Mucosa of descending colon (tissue), 3 donors: Measurements from ENCODE around the gene UNC5B. TPM values are rescaled to one million over a fixed set of nuclear protein-coding genes. Genes with fewer than 3 reads are reported as not detected.
"Not testable (repeated sequence)": the region's sequence is repeated elsewhere in the genome, so short reads cannot be mapped to it uniquely, and the experiment has no call there.

ENCODE experiments used
- ATAC-seq: fragments of 200-7000 bp; cut with Tn5 transposase; one replicate; pipeline ENCODE4 v1.9.1; 2020; ENCODE audit warnings: mild to moderate bottlenecking, moderate library complexity
- DNase-seq, 3 donors: peaks; one replicate each; pipeline ENCODE4 v3.0.0-alpha.2; 2020
- H3K36me3 ChIP-seq: fragments of 200-600 bp; one replicate; pipeline ENCODE4 v1.8.0; 2021; ENCODE audit warnings: low read depth, mild to moderate bottlenecking
- H3K4me1 ChIP-seq: fragments of 200-600 bp; one replicate; pipeline ENCODE4 v1.8.0; 2021; ENCODE audit warnings: low read depth, mild to moderate bottlenecking
- H3K4me3 ChIP-seq: fragments of 200-600 bp; one replicate; pipeline ENCODE4 v1.8.0; 2021; ENCODE audit warnings: mild to moderate bottlenecking
- H3K9me3 ChIP-seq: fragments of 200-600 bp; one replicate; pipeline ENCODE4 v1.8.0; 2021; ENCODE audit warnings: mild to moderate bottlenecking
- intact Hi-C, 2 donors: fragments of 100-400 bp; cut with DNase I in 1 of 2; cut with micrococcal nuclease in 1 of 2; formaldehyde crosslinking; loops; one replicate each; pipeline versions ENCODE4 v1.11.0 to v1.11.1; 2022; cut with DNase I, micrococcal nuclease
- total RNA-seq, 3 donors: library from RNA; stranded (reverse); fragmentation: NEBNext Ultra II Directional in 2 of 3; extraction: Animal tissue kit (Norgen Biotek cat#: 25700) in 2 of 3; gene quantifications; one replicate each; pipeline versions ENCODE4 v1.2.1 to v1.2.4, GENCODE V29; 2021 to 2023
- TF ChIP-seq, protein P1 (sequence below): fragments of 200-600 bp; IDR thresholded peaks from one replicate; pipeline ENCODE4 v1.8.0; 2022; ENCODE audit warnings: antibody characterized with exemption, mild to moderate bottlenecking
- donor health status: DM: no; HTN: no; CAD: no; lungs with moderate emphysema.
- donor health status: DM: no; HTN: no; CAD: no.
- donor health status: DM: no; HTN: yes; CAD: no.

Gene UNC5B
- total RNA-seq, 3 donors from 2014 or later: 11.0 to 17.4 (median 11.4) TPM

DNA sequence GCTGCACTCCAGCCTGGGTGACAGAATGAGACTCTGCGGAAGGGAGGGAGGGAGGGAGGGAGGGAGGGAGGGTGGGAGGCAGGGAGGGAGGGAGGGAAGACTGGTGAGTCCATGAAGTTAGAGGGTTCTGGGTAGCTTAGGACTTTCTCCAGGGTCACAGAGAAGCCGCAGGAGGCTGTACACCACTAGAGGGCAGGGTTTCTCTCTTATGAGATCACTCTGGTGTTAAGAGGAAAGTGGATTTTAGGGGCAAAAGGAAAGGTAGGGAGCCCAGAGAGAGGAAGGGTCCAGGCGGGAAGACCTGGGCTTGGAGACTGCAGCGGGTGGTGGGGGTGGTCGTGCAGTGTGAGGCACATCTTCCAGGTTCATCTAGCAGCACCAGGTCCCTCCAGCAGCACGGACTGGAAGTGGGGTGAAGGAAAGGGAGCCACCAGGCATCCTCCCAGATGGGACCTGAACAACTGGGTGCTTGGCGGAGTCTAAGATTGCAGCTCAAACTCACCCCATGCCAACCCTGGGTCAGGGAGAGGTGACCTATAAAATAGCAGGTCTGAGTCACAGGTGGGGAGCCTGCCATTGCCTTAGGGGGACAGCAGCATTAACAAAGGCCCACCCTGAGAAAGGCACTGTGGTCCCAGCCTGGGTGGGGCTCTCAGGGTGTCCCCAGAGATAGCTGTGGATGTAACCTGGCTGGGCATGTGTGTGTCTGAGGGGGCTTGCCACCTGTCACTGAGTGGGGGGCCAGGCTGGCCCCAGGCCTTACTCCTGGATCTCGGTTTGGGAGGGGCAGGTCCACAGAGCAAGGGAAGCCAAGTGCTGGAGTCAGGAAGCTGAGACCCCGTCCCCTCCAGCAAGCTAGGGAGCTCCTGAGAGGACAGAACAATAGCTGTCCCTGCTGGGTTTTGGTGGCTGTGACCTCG is 58.2 kb downstream of the UNC5B start:
- peak in 1 of 3 donors; percentile 86 for DNase-seq
- intact Hi-C loops: loop anchor here in 1 of 2 donors (10.0 kb wide), 1 partner anchor 56 kb away; the partner anchor contains the start of gene UNC5B
- TF ChIP-seq, protein P1, sequence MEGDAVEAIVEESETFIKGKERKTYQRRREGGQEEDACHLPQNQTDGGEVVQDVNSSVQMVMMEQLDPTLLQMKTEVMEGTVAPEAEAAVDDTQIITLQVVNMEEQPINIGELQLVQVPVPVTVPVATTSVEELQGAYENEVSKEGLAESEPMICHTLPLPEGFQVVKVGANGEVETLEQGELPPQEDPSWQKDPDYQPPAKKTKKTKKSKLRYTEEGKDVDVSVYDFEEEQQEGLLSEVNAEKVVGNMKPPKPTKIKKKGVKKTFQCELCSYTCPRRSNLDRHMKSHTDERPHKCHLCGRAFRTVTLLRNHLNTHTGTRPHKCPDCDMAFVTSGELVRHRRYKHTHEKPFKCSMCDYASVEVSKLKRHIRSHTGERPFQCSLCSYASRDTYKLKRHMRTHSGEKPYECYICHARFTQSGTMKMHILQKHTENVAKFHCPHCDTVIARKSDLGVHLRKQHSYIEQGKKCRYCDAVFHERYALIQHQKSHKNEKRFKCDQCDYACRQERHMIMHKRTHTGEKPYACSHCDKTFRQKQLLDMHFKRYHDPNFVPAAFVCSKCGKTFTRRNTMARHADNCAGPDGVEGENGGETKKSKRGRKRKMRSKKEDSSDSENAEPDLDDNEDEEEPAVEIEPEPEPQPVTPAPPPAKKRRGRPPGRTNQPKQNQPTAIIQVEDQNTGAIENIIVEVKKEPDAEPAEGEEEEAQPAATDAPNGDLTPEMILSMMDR: peak; percentile 44
- Histone ChIP-seq H3K36me3 (no peaks in the 10 kb centered on the region), H3K4me1 (peaks cover 2% of the 10 kb centered on the region), H3K4me3 (no peak overlapping the region), H3K9me3 (no peaks in the 10 kb centered on the region)
- ATAC-seq: peak; percentile 73

DNA sequence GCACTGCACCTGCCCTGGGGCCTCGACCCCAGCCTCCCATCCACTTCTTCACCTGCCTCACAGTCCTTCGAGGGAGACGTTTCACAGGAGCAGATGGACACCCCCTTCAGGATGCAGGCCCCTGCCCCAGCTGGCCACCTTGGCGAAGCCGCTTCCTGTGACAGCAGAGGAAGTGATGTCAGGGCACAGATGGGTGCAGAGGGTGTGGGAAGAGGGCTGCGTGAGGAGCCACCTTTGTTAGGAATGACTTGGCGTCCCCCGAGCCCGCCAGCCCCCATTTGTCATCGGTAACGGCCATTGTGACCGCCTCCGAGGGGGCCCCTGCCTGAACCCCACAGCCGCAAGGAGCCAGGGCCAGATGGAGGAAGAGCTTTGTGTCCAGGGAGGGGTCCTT is 59.3 kb downstream of the UNC5B start:
- H3K4me1 ChIP-seq: no peaks in the 10 kb centered on the region
- intact Hi-C loops: loop anchor here in 1 of 2 donors (10.0 kb wide), 1 partner anchor 57 kb away; the partner anchor contains the start of gene UNC5B
- no peak overlapping the region for H3K4me3 ChIP-seq
- no peak for ATAC-seq
- TF ChIP-seq, protein P1: no peak
- no peaks in the 10 kb centered on the region for H3K9me3 ChIP-seq
- DNase-seq: no peak
- H3K36me3 ChIP-seq: no peaks in the 10 kb centered on the region

DNA sequence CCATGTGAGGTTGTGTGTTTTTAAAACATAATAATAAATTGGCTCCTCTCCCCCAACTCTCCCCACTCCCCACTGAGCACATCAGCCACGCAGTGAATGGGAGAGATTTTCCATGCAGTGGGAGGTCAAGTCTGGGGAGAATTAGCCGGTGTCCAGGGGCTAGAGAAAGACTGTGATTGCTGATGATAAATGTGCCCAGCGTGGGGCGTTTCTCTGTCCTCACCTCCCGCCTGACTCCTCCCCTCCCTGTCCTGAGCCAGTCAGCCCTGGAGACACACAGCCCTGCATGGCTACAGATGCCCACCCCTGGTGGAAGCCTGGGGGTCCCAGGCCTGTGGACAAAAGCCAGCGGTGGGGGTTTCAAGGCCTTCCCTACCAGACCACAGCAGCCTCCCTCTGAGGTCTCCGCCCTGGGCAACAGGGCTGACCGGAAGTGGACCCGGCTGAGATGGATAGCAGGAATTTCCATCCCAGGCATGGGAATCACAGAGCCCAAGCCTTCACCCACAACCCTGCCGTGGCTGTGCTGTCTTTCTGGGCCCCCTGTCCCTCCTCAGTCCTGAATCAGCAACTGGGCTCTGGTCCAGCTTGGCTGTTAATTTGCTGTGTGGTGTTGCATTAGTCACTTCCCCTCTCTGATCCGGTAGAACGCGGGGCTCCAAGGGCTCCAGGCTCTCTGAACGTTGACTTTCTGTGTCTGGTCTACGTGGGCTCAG is 59.8 kb downstream of the UNC5B start:
- H3K4me3 ChIP-seq: no peak overlapping the region
- H3K4me1 ChIP-seq: no peaks in the 10 kb centered on the region
- intact Hi-C loops: loop anchor here in 1 of 2 donors (10.0 kb wide), 1 partner anchor 57 kb away; the partner anchor contains the start of gene UNC5B
- ATAC-seq: no peak
- no peak for DNase-seq
- TF ChIP-seq, protein P1: no peak
- no peaks in the 10 kb centered on the region for H3K9me3 ChIP-seq
- H3K36me3 ChIP-seq: no peaks in the 10 kb centered on the region

DNA sequence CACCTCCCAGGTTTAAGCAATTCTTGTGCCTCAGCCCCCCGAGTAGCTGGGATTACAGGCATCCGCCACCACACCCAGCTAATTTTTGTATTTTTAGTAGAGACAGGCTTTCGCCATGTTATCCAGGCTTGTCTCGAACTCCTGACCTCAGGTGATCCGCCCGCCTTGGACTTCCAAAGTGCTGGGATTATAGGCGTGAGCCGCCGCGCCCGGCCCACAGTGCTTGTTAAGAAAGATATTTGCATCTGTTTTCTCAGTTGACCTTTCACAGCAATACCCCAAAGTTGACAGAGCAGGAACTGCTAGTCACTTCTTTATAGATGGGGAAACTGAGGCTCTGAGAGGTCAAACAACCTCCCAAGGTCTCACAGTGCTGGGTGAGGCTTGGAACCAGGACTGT is 60.6 kb downstream of the UNC5B start:
- not testable (repeated sequence) for ATAC-seq, H3K4me1 ChIP-seq, H3K4me3 ChIP-seq, DNase-seq, H3K36me3 ChIP-seq, H3K9me3 ChIP-seq
- intact Hi-C loops: loop anchor here in 1 of 2 donors (10.0 kb wide), 1 partner anchor 58 kb away; the partner anchor contains the start of gene UNC5B

DNA sequence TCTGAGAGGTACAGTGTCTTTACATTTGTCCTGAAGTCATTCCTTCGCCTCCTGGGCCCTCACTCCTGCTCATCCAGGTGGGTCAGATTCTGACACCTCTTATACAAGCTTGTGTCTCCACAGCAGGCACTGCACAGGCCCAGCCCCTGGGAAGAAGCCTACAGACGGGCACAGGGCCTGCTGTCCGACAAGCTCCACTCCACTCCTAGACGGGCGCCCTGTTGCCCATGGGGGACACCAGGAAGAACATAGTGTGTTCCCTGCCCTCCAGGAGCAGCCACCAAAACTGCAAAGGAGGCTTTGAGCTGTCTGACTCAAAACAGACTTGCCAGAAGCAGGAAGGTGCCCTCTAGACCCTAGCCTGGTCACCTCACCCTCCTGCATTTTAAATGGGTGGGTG is 61.1 kb downstream of the UNC5B start:
- no peaks in the 10 kb centered on the region for H3K9me3 ChIP-seq
- H3K4me3 ChIP-seq: no peak overlapping the region
- intact Hi-C loops: loop anchor here in 1 of 2 donors (10.0 kb wide), 1 partner anchor 59 kb away; the partner anchor contains the start of gene UNC5B
- ATAC-seq: no peak
- H3K4me1 ChIP-seq: no peaks in the 10 kb centered on the region
- no peak for DNase-seq
- TF ChIP-seq, protein P1: no peak
- no peaks in the 10 kb centered on the region for H3K36me3 ChIP-seq
